ENCODE results near the gene ZNF669. TPM values are rescaled to one million over a fixed set of nuclear protein-coding genes. Genes with fewer than 3 reads are reported as not detected.

The ZNF669 gene
- total RNA-seq, 1 experiment from 2014 or later: 9.1 TPM

GRCh38 chr1:247105966-247106365 lies 1.8 kb upstream of the ZNF669 start:
- Mint-ChIP-seq H3K27me3 (ENCODE audit: insufficient read depth, unreplicated experiment) (no peaks in the 10 kb centered on the region), H3K9me3 (ENCODE audit: unreplicated experiment) (no peaks in the 10 kb centered on the region), H3K4me1 (ENCODE audit: low read depth, unreplicated experiment) (no peaks in the 10 kb centered on the region), H3K27ac (ENCODE audit: unreplicated experiment) (no peak overlapping the region), H3K36me3 (ENCODE audit: insufficient read depth, unreplicated experiment) (peaks cover 25% of the 10 kb centered on the region), H3K4me3 (ENCODE audit: unreplicated experiment) (no peak overlapping the region)
- DNase-seq: no peak
- TF ChIP-seq, protein P1, sequence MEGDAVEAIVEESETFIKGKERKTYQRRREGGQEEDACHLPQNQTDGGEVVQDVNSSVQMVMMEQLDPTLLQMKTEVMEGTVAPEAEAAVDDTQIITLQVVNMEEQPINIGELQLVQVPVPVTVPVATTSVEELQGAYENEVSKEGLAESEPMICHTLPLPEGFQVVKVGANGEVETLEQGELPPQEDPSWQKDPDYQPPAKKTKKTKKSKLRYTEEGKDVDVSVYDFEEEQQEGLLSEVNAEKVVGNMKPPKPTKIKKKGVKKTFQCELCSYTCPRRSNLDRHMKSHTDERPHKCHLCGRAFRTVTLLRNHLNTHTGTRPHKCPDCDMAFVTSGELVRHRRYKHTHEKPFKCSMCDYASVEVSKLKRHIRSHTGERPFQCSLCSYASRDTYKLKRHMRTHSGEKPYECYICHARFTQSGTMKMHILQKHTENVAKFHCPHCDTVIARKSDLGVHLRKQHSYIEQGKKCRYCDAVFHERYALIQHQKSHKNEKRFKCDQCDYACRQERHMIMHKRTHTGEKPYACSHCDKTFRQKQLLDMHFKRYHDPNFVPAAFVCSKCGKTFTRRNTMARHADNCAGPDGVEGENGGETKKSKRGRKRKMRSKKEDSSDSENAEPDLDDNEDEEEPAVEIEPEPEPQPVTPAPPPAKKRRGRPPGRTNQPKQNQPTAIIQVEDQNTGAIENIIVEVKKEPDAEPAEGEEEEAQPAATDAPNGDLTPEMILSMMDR (IDR thresholded peaks at IDR 0.05; ENCODE audit: insufficient read depth in 1 of 2, low read depth in 1 of 2, low read length in 1 of 2, severe bottlenecking in 1 of 2, unreplicated experiment in 1 of 2): no peak
- ChIA-PET POLR2A (no interaction called here), CTCF (no interaction called here)
- peaks cover 11% of the 10 kb centered on the region for H3K9me3 ChIP-seq
- H3K4me1 ChIP-seq: no peaks in the 10 kb centered on the region
- H3K36me3 ChIP-seq (ENCODE audit: control insufficient read depth, insufficient read depth, low read length): peaks cover 2% of the 10 kb centered on the region
- BruUV-seq (replicated peaks): no TSS peak
- no peak overlapping the region for H3K4me3 ChIP-seq (ENCODE audit: low read depth, low read length)
- H3K27me3 ChIP-seq (replicated peaks; ENCODE audit: control insufficient read depth, insufficient read depth, low read length): no peaks in the 10 kb centered on the region
- intact Hi-C loops (cut with micrococcal nuclease; ENCODE audit: unreplicated experiment): no loop called here

DNA sequence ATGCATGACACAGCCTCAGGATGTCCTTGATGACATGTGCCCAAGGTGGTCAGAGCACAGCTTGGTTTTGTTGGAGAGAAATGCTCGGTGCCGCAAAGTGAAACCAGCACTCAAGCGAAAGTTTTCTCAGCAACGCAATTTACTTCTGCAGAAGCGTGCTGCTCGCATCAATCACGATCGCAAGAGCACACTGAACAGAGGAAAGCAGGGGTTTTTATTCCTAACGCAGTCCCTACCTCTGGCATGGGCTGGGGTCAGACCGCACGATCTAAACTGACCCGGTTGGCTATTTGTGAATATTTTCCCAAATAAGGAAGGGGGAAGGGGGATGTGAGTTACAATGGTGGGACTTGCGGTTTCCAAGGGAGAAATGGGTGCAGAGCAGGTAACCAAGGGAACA lies 809 bp upstream of the ZNF669 start:
- no peaks in the 10 kb centered on the region for H3K9me3 Mint-ChIP-seq (ENCODE audit: unreplicated experiment)
- Histone ChIP-seq H3K4me1 (no peaks in the 10 kb centered on the region), H3K9me3 (peaks cover 21% of the 10 kb centered on the region), H3K36me3 (ENCODE audit: control insufficient read depth, insufficient read depth, low read length) (peaks cover 8% of the 10 kb centered on the region), H3K4me3 (ENCODE audit: low read depth, low read length) (no peak overlapping the region), H3K27me3 (replicated peaks; ENCODE audit: control insufficient read depth, insufficient read depth, low read length) (no peaks in the 10 kb centered on the region)
- no peak overlapping the region for H3K27ac Mint-ChIP-seq (ENCODE audit: unreplicated experiment)
- H3K27me3 Mint-ChIP-seq (ENCODE audit: insufficient read depth, unreplicated experiment): no peaks in the 10 kb centered on the region
- no peak overlapping the region for H3K4me3 Mint-ChIP-seq (ENCODE audit: unreplicated experiment)
- ChIA-PET CTCF (no interaction called here), POLR2A (no interaction called here)
- intact Hi-C loops (cut with micrococcal nuclease; ENCODE audit: unreplicated experiment): loop anchor here (1.0 to 5.0 kb wide), 4 partner anchors 27 to 173 kb away; partner anchors contain the start of genes ZNF670 and ZNF695
- H3K36me3 Mint-ChIP-seq (ENCODE audit: insufficient read depth, unreplicated experiment): peaks cover 35% of the 10 kb centered on the region
- H3K4me1 Mint-ChIP-seq (ENCODE audit: low read depth, unreplicated experiment): no peaks in the 10 kb centered on the region
- TF ChIP-seq, protein P1 (IDR thresholded peaks at IDR 0.05; ENCODE audit: insufficient read depth in 1 of 2, low read depth in 1 of 2, low read length in 1 of 2, severe bottlenecking in 1 of 2, unreplicated experiment in 1 of 2): no peak
- no TSS peak for BruUV-seq (replicated peaks)
- no peak for DNase-seq

- H3K27me3 ChIP-seq (replicated peaks; ENCODE audit: control insufficient read depth, insufficient read depth, low read length): no peaks in the 10 kb centered on the region
- Mint-ChIP-seq H3K4me1 (ENCODE audit: low read depth, unreplicated experiment) (no peaks in the 10 kb centered on the region), H3K36me3 (ENCODE audit: insufficient read depth, unreplicated experiment) (peaks cover 55% of the 10 kb centered on the region), H3K9me3 (ENCODE audit: unreplicated experiment) (peaks cover 2% of the 10 kb centered on the region), H3K27ac (ENCODE audit: unreplicated experiment) (no peak overlapping the region), H3K4me3 (ENCODE audit: unreplicated experiment) (no peak overlapping the region), H3K27me3 (ENCODE audit: insufficient read depth, unreplicated experiment) (no peaks in the 10 kb centered on the region)
- no peak overlapping the region for H3K4me3 ChIP-seq (ENCODE audit: low read depth, low read length)
- DNase-seq: no peak
- no TSS peak for BruUV-seq (replicated peaks)
- POLR2A ChIA-PET: no interaction called here
- peaks cover 31% of the 10 kb centered on the region for H3K9me3 ChIP-seq
- CTCF ChIA-PET: no interaction called here
- peaks cover 8% of the 10 kb centered on the region for H3K36me3 ChIP-seq (ENCODE audit: control insufficient read depth, insufficient read depth, low read length)
- intact Hi-C loops (cut with micrococcal nuclease; ENCODE audit: unreplicated experiment): loop anchor here (5.0 kb wide), 2 partner anchors 50 to 95 kb away; partner anchors contain the start of gene ZNF695
- no peaks in the 10 kb centered on the region for H3K4me1 ChIP-seq
- TF ChIP-seq, protein P1 (IDR thresholded peaks at IDR 0.05; ENCODE audit: insufficient read depth in 1 of 2, low read depth in 1 of 2, low read length in 1 of 2, severe bottlenecking in 1 of 2, unreplicated experiment in 1 of 2): no peak
Observed at GRCh38 chr1:247102381-247102780, 1.8 kb downstream of the ZNF669 start.

Measured in Caco-2 (cell line).